OCI-LY3 (cell line): ENCODE measurements around the gene LIG3.
A peak's percentile ranks its signal among the peaks of the same experiment; 100 is the strongest.
"Not testable (repeated sequence)": the region's sequence is repeated elsewhere in the genome, so short reads cannot be mapped to it uniquely, and the experiment has no call there.

Experiments used
- H2AFZ ChIP-seq: fragments of 200-600, 300-600 bp; shearing (Covaris generic); 2 replicates; pipeline ENCODE4 v1.6.0; 2014; ENCODE audit warnings: antibody characterized with exemption, low read depth, low read length
- H3K27ac ChIP-seq: fragments of 200-600, 300-600 bp; sonication (generic); 2 replicates; pipeline ENCODE4 v1.5.1; 2014; ENCODE audit warnings: mild to moderate bottlenecking, low read length, moderate library complexity, mixed read lengths
- H3K27me3 ChIP-seq: fragments of 200-600, 300-600 bp; sonication (generic); 2 replicates; pipeline ENCODE4 v1.6.1; 2014; ENCODE audit warnings: low read depth, low read length, mixed read lengths
- H3K36me3 ChIP-seq: fragments of 200-600, 300-600 bp; sonication (generic); replicated peaks from 2 replicates; pipeline ENCODE3; 2014; ENCODE audit warnings: low read depth, low read length, mixed read lengths
- H3K4me1 ChIP-seq: fragments of 300-600, 200-600 bp; sonication (generic); 2 replicates; pipeline ENCODE4 v1.6.1; 2014; ENCODE audit warnings: low read length, mixed read lengths
- H3K4me2 ChIP-seq: fragments of 200-600, 300-600 bp; sonication (generic); 2 replicates; pipeline ENCODE4 v1.6.1; 2014; ENCODE audit warnings: low read length, mixed read lengths
- H3K4me3 ChIP-seq: fragments of 300-600, 200-600 bp; sonication (generic); 2 replicates; pipeline ENCODE4 v1.5.1; 2014; ENCODE audit warnings: antibody characterized with exemption, mild to moderate bottlenecking, low read length, moderate library complexity
- H3K79me2 ChIP-seq: fragments of 300-600, 200-600 bp; shearing (Covaris generic); 2 replicates; pipeline ENCODE4 v1.6.1; 2014; ENCODE audit warnings: mild to moderate bottlenecking, low read length, mixed read lengths
- H3K9ac ChIP-seq: fragments of 300-600, 200-600 bp; shearing (Covaris generic); 2 replicates; pipeline ENCODE4 v1.6.0; 2014; ENCODE audit warnings: mild to moderate bottlenecking, low read length, moderate library complexity
- H3K9me3 ChIP-seq: fragments of 200-600, 300-600 bp; shearing (Covaris generic); 2 replicates; pipeline ENCODE4 v1.6.1; 2014; ENCODE audit warnings: low read length, mixed read lengths; ENCODE audit not compliant: insufficient read depth
- H4K20me1 ChIP-seq: fragments of 200-600, 300-600 bp; sonication (generic); 2 replicates; pipeline ENCODE4 v1.6.1; 2016; ENCODE audit warnings: low read length, mixed read lengths; ENCODE audit not compliant: insufficient read depth
- CTCF ChIP-seq: fragments of 200-600, 300-600 bp; sonication (generic); IDR thresholded peaks from 2 replicates; pipeline ENCODE4 v1.5.1; 2014; ENCODE audit warnings: antibody characterized with exemption, low read length, low read depth
- EZH2phosphoT487 ChIP-seq: fragments of 200-600 bp; shearing (Covaris generic); IDR thresholded peaks from 2 replicates; pipeline ENCODE4 v1.6.1; 2018; ENCODE audit warnings: antibody characterized with exemption, mixed run types, low read depth

LIG3 gene

GRCh38 chr17:34996422-34997285, 16.3 kb downstream of the LIG3 start:
- H2AFZ ChIP-seq = no peak overlapping the region
- H3K4me2 ChIP-seq = no peak overlapping the region
- H3K9me3 ChIP-seq = no peaks in the 10 kb centered on the region
- TF ChIP-seq CTCF = no peak
- no peak for TF ChIP-seq EZH2phosphoT487
- H3K4me1 ChIP-seq = peaks cover 6% of the 10 kb centered on the region
- H3K79me2 ChIP-seq = no peaks in the 10 kb centered on the region
- H3K27ac ChIP-seq = no peak overlapping the region
- H4K20me1 ChIP-seq = no peaks in the 10 kb centered on the region
- no peak overlapping the region for H3K9ac ChIP-seq
- no peaks in the 10 kb centered on the region for H3K27me3 ChIP-seq
- no peak overlapping the region for H3K4me3 ChIP-seq
- H3K36me3 ChIP-seq = peaks cover 53% of the 10 kb centered on the region

- Histone ChIP-seq H3K9ac (no peak overlapping the region), H3K36me3 (peaks cover 54% of the 10 kb centered on the region), H3K27me3 (no peaks in the 10 kb centered on the region), H4K20me1 (no peaks in the 10 kb centered on the region), H3K4me3 (no peak overlapping the region), H3K79me2 (no peaks in the 10 kb centered on the region), H3K4me1 (peaks cover 4% of the 10 kb centered on the region), H3K4me2 (no peak overlapping the region), H2AFZ (no peak overlapping the region), H3K9me3 (no peaks in the 10 kb centered on the region), H3K27ac (no peak overlapping the region)
- TF ChIP-seq CTCF (no peak), EZH2phosphoT487 (no peak)
Measured at GRCh38 chr17:34997355-34997862, 17.1 kb downstream of the LIG3 start.

DNA sequence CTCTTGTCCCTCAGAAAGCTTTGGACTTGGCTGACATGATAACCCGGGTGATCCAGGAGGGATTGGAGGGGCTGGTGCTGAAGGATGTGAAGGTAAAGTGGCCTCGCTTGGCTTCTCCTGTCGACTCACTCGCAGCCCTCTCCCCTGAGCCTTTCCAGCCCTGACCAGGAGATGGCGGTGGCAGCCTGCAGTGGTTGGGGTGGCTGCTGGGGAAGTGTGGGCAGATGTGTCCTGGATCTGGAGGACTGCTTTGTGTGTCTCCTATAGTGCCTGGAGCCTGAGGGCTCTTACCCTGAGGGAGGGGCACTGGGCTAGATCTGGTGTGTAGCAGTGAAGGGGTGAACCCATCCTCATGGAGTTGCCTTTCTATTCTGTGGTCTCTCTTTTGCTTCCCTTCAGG, 17.9 kb downstream of the LIG3 start:
- Histone ChIP-seq H3K9ac (no peak overlapping the region), H3K9me3 (no peaks in the 10 kb centered on the region), H3K4me3 (no peak overlapping the region), H3K4me2 (no peak overlapping the region), H3K27me3 (no peaks in the 10 kb centered on the region), H3K4me1 (peaks cover 4% of the 10 kb centered on the region), H3K79me2 (no peaks in the 10 kb centered on the region), H3K27ac (no peak overlapping the region), H4K20me1 (no peaks in the 10 kb centered on the region), H2AFZ (no peak overlapping the region), H3K36me3 (peaks cover 56% of the 10 kb centered on the region)
- TF ChIP-seq CTCF (peak; percentile 90), EZH2phosphoT487 (no peak)

- no peak overlapping the region for H3K4me3 ChIP-seq
- no peaks in the 10 kb centered on the region for H3K9me3 ChIP-seq
- no peaks in the 10 kb centered on the region for H4K20me1 ChIP-seq
- no peak overlapping the region for H3K9ac ChIP-seq
- TF ChIP-seq EZH2phosphoT487 (no peak), CTCF (no peak)
- H3K27me3 ChIP-seq = no peaks in the 10 kb centered on the region
- peaks cover 59% of the 10 kb centered on the region for H3K36me3 ChIP-seq
- no peak overlapping the region for H3K27ac ChIP-seq
- no peak overlapping the region for H2AFZ ChIP-seq
- peaks cover 4% of the 10 kb centered on the region for H3K4me1 ChIP-seq
- no peak overlapping the region for H3K4me2 ChIP-seq
- H3K79me2 ChIP-seq = no peaks in the 10 kb centered on the region
Measured at GRCh38 chr17:34999456-34999855, 19.1 kb downstream of the LIG3 start.

GRCh38 chr17:35000965-35001364, 20.7 kb downstream of the LIG3 start:
- not testable (repeated sequence) for H3K4me3 ChIP-seq, H3K27ac ChIP-seq, H3K79me2 ChIP-seq, H4K20me1 ChIP-seq, H3K9me3 ChIP-seq, H2AFZ ChIP-seq, H3K9ac ChIP-seq, H3K27me3 ChIP-seq, H3K4me2 ChIP-seq, H3K4me1 ChIP-seq
- peaks cover 54% of the 10 kb centered on the region for H3K36me3 ChIP-seq
